ENCODE measurements around the gene GRIK1.

DNA sequence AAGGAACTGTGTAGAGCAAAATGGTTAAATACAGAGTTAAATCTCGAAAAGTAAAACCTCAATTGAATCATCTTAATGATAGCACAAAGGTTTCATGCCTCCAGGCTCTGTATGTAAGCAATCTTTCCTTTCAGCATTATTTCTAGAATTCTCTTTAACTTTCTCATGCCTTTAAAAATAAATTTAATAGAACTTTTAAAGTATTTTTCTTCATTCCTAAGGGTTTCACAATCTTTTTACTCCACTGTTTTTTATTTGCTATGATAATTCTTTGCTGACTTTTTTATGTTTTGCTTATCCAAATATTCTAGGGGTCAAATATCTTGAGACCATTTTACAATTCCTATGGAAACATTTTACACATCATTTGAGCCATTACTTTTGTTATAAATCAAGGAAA lies 353.1 kb downstream of the GRIK1 start:
- TF ChIP-seq, protein P1, sequence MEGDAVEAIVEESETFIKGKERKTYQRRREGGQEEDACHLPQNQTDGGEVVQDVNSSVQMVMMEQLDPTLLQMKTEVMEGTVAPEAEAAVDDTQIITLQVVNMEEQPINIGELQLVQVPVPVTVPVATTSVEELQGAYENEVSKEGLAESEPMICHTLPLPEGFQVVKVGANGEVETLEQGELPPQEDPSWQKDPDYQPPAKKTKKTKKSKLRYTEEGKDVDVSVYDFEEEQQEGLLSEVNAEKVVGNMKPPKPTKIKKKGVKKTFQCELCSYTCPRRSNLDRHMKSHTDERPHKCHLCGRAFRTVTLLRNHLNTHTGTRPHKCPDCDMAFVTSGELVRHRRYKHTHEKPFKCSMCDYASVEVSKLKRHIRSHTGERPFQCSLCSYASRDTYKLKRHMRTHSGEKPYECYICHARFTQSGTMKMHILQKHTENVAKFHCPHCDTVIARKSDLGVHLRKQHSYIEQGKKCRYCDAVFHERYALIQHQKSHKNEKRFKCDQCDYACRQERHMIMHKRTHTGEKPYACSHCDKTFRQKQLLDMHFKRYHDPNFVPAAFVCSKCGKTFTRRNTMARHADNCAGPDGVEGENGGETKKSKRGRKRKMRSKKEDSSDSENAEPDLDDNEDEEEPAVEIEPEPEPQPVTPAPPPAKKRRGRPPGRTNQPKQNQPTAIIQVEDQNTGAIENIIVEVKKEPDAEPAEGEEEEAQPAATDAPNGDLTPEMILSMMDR (IDR thresholded peaks at IDR 0.05): no peak
- no peak for TF ChIP-seq POLR2AphosphoS5 (IDR thresholded peaks at IDR 0.05; ENCODE audit: insufficient read depth in 1 of 2, low read depth in 1 of 2)
- no peak for TF ChIP-seq POLR2A (IDR thresholded peaks at IDR 0.05)

All from vagina (tissue), 2 donors.